HG02763 (cell line): ENCODE data around the gene CEP192.

ENCODE experiments used
- ATAC-seq: cut with Tn5 transposase; IDR thresholded peaks from one replicate; pipeline ENCODE4 v1.9.1; 2021; ENCODE audit warnings: mild to moderate bottlenecking, moderate library complexity; ENCODE audit not compliant: unreplicated experiment

Gene CEP192

DNA sequence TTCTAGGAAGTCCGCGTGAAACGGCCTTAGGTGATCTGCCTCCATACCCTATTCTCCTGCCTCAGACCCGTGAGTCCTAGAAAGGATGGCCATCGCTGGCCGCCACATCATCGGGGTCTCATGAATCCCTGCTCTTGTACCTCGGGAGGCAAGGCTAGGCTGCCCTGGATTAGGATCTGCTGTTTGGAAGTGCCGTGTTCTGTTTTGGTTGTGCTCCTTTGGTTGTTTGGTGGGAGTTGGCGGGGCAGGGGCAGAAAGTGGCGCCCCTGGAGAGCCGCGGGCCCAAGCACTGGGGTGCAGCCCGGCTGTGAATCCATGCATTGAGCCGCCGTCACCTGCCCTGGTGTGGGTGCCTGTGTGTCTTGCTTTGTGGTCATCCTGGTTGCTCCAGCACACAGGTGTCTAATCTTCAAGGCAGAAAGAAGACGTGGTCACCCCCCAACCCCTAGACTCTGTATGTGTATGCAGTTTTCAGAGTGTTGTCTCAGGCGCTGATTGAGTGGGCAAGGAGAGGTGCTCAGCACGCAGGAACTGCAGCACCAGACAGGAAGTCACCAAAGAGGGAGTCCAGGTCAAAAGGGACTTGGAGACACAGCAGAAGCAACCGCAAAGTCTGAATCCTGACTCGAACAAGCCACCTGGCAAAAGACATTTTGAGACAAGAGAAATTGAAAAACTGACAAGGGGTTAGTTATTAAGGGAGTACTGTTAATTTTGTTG, 147.4 kb downstream of the CEP192 start:
- no peak for ATAC-seq

DNA sequence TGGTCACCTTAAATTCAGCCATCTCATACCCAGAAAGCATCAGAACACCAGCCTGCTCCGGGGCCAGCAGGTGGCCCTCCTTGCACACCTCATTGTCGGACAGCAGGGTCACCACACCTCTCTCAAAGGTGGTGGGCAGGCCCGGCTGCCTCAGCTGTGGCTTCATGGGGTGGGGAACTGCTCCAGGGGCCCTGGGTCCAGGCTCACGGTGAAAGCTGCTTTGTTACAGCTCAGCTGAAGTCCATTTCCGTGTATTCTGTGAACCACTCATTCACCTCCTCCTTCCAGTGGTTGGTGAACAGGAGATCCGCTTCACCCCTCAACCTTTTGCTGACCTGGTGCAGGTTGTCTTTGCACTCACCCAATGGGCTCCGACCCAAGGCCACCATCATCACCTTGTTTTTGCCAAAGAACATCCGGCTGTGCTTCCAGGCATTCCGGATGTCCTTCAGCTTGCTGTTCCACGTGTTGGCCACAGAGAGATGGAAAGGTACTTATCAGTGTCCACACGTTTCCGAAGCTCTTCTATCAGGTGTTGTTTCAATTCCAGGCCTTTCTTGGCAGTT, 148.8 kb downstream of the CEP192 start:
- no peak for ATAC-seq

DNA sequence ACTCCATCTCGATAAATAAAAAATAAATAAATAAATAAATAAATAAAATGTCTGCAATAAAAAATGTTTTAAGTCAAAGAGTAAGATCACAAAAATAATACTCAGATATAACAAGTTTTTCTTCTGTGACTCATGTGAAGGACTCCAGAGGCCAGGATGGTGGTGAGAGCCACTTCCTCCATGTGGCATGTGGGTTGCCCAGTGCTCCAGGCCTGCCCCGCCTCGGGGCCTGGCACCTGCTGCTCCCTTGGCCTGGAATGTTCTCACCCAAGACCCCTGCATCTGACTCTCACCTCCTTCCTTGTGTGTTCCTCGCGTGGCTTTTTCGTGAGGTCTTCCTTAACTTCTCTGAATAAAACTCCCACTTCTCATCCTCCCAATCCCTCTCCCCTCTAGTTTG, 150.0 kb downstream of the CEP192 start:
- ATAC-seq = no peak

DNA sequence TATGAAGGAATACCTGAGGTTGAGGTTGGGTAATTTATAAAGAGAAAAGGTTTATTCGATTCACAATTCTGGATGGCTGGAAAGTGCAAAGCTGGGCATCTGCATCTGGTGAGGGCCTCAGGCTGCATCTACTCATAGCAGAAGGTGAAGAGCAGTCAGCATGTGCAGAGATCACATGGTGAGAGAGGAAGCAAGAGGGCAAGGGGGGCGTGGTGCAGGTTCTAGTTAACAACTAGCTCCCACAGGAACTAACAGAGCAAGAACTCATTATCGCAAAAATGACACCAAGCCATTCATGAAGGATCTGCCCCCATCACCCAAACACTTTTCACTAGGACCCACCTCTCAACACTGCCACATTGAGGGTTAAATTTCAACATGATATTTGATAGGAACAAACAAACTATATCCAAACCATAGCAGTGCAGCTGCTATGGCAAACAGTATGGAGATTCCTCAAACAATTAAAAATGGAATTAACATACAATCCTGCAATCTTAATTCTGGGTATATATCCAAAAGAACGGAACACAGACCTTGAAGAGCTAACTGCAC, 154.6 kb downstream of the CEP192 start:
- no peak for ATAC-seq

DNA sequence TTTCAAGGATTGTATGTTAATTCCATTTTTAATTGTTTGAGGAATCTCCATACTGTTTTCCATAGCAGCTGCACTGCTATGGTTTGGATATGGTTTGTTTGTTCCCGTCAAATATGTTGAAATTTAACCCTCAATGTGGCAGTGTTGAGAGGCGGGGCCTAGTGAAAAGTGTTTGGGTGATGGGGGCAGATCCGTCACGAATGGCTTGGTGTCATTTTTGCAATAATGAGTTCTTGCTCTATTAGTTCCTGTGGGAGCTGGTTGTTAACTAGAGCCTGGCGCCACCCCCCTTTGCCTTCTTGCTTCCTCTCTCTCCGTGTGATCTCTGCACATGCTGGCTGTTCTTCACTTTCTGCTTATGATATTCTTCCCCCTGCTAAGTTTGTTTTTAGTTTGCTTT, 156.0 kb downstream of the CEP192 start:
- no peak for ATAC-seq

DNA sequence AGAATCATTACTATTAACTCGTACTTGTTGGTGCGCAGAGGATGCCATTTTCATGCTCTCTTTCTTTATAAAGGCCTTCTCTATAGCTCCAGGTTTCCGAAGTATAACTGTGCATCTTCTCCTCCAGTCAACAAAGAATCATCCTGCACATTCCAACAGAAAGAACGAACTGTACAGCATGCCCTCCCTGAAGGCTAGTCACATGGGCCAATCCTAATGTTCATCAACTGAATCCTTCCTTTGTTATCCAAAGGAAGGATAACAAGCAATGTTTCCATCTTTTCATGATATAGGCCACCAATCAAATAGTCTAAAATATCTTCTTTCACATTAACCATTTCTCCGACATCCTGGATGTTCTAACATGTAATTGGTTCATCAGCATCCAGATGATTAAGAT, 160.5 kb downstream of the CEP192 start:
- ATAC-seq = no peak

DNA sequence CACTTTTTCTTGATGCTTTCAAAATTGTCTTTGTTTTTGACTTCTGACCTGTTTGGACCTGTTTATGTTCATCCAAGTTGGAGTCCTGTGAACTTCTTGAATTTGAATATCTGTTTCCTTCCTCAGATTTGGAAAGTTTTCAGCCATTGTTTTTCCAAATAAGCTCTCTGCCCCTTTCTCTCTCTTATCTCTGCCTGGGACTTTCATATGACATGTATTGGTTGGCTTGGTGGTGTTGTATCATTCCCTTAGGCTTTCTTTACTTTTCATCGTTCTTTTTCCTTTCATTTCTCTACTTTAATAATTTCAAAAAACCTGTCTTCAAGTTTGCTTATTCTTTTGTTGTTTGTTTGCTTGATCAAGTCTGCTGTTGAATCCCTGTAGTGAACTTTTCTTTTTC, 167.3 kb downstream of the CEP192 start:
- ATAC-seq = no peak

DNA sequence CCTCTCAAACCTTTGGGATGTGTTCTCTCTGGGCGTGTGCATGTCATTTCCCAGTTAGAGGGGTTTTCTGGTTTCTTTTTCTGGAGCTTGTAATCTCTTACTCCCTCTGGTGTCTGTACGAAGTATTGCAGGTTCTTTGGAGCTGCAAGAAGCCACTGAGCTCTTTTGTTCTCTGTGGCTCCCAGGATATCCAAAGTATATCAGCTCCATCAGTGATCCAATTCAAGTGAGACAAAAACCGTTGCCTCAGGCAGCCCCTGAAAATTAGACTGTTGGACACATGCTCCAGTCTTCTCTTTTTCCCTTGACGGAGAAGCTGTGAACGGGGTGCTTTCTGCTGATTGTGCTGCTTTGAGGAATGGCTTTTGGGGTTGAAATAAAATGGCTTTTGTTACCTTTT, 168.4 kb downstream of the CEP192 start:
- no peak for ATAC-seq

DNA sequence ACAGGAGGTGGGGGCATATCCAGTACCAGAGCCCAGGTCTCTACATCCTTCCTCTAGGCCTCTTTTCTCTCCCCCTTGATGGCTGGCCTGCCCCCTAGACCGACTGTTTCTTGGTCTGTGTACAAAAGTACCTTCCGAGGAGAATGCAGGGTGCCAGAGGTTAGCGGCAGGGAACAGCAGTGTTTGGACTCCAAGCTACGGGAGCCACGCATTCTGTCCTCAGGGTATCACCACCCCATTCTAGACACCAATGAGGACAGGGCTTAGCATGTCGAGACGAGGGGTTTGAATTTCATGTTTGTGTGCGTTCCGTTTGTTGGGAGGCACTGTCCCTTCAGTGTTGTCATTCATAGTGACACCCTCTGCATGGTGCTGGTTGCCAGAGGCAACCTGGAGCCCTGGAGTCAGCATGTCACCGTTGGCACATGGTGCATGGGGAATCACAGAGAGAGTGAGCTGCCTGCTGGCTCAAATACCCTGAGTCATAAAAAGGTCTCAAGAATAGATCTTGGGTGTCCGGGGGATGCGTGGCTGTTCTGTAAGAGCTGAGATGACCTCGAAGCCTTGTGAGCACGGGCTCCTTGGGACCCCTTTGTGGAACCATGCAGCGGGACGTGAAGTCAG, 170.2 kb downstream of the CEP192 start:
- no peak for ATAC-seq

DNA sequence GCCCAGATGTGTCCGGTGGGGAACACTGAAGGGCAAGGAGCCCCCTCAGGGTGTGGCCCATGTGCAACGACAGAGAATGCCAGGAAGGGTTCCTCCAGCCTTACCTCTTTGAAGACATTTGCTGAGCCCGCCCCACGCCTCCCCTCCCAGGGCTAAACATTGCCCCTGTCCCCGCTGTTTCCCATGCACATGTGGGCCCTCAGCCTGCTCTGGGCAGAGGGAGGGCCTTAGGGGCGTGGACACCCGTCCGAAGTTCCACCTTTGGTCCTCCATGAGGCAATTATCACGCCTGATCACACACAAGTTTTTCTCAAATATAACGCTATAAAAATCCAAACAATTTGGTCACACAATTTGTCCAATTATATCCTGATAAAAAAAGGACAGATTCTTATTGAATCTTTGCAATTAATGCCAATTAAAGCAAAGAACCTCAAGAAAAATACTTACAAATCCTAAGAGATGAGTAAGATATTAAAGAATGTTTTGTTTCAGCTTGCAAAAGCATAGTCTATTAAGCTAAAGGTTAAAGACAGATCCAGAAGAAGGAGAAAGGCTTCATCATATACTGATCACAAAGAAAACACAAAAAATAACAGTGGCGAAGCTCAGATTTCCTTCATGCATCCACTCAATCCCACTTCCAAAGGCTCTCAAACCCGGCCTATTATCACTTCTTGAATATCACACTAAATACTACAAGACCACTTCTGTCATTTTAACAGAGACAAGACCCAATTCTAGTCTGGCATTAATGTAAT, 172.2 kb downstream of the CEP192 start:
- ATAC-seq = no peak

DNA sequence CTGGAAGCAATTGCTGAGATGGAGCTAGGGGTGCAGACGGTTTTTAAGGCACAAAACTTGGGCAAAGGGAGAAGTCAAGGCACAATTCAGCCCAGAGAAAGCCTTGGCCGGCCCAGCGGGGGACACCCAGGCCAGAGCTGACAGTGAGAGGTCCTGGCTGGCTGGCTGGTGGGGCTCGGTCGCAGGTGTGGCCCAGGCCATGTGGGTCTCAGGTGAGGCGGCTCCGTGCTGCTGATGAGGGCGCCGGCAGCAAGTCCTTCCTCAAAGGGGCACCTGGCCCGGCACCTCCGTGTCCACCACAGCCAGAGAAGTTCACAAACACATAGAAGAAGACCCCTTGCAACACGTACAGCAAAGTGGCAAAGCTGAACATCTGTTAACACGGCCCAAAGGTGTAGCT, 173.2 kb downstream of the CEP192 start:
- ATAC-seq = no peak

DNA sequence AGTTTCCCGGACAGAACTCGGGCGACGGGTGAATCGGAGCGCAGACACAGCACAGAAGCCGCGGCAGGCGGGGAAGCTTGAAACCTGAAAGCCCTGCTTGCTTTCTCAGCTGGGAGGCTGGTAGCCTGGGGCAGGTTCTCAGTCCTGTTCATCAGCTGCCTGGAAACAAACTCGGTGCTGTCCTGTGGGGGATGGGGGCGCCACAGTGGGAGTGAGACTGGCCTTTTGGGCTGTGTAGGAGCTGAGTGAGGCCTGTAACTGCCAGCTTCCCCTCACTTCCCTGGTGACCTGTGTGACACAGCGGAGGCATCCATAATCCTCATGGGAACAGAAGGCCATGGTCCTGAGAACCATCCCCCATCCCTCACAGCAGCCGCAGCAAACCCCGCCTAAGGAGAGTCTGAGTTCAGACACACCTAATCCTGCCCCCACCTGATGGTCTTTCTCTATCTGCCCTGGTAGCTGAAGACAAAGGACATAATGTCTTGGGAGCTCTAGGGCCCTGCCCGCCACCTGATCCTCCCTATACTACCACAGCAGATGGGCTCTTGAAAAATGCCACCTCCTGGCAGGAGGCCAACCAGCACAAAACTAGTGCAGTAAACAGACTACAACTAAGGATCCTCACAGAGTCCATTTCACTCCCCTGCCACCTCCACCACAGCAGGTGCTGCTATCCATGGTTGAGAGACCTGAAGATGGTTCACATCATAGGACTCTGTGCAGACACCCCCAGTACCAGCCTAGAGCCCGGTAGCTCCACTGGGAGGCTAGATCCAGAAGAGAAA, 174.7 kb downstream of the CEP192 start:
- no peak for ATAC-seq

DNA sequence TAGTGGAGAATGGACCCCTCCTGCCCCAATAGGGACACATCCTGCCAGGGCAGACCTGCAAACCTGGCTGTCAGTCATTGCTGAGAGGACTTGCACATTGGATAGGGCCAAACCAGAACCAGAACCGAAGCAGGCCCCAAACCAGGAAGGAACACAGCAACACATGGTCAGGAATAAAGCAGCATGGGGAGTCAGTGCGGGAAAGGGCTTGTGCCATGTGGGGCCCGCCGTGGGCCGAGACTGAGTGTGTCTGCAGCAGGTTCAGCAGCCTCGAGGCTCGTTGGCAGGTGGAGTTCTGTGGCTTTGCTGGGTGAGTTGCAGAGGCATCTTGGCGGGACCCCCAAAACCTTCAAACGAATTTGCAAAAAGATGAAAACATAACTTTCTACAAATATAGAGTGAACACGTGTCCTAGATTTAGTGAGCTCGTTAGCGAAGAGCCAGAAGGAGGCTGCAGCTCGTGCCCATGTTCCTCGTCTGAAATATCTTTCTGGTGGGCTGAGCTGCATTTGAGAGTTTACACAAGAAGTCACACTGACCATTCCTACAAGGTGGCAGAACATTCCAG, 182.5 kb downstream of the CEP192 start:
- ATAC-seq = no peak
